Stomach (tissue), 9 donors: Measurements from ENCODE around the gene BAZ2B. TPM values are rescaled to one million over a fixed set of nuclear protein-coding genes. Genes with fewer than 3 reads are reported as not detected.

Source experiments
- DNase-seq, 2 donors: peaks; one replicate each; pipeline versions ENCODE4 v3.0.0 to v3.0.0-alpha.2; 2013 to 2019
- H3K27ac ChIP-seq, 5 donors: fragments of 200-600 bp in 4 of 5; sonication (generic) in 4 of 5; one replicate each; pipeline ENCODE4 v1.5.1; 2013 to 2019; ENCODE audit warnings: mild to moderate bottlenecking in 1 of 5, moderate library complexity in 1 of 5
- H3K27me3 ChIP-seq, 3 donors: fragments of 200-600 bp; sonication (generic); one replicate each; pipeline ENCODE4 v1.5.1; 2017 to 2019; ENCODE audit warnings: mixed run types in 1 of 3
- H3K36me3 ChIP-seq, 4 donors: fragments of 200-600 bp; sonication (generic); 1 replicate in 3 of 4; 2 replicates in 1 of 4; pipeline ENCODE4 v1.5.1; 2016 to 2019
- H3K4me1 ChIP-seq, 4 donors: fragments of 200-600 bp; sonication (generic); one replicate each; pipeline ENCODE4 v1.5.1; 2016 to 2019
- H3K4me3 ChIP-seq, 4 donors: fragments of 200-600 bp; sonication (generic) in 3 of 4; one replicate each; pipeline ENCODE4 v1.5.1; 2016 to 2019; ENCODE audit warnings: mild to moderate bottlenecking in 1 of 4
- H3K9me3 ChIP-seq, 4 donors: fragments of 200-600 bp; sonication (generic); one replicate each; pipeline ENCODE4 v1.5.1; 2016 to 2019
- EP300 ChIP-seq: sonication (generic); formaldehyde crosslinking; IDR thresholded peaks from one replicate; pipeline ENCODE4 v1.6.1; 2017; ENCODE audit warnings: antibody characterized with exemption
- POLR2A ChIP-seq, 4 donors: fragments of 450-650 bp; IDR thresholded peaks; one replicate each; pipeline ENCODE4 v1.6.1; 2016; ENCODE audit warnings: antibody characterized with exemption in 4 of 4, control low read depth in 2 of 4, mild to moderate bottlenecking in 1 of 4, moderate library complexity in 1 of 4
- POLR2AphosphoS5 ChIP-seq, 3 donors: sonication (generic); formaldehyde crosslinking; IDR thresholded peaks; one replicate each; pipeline ENCODE4 v1.6.1; 2016; ENCODE audit warnings: antibody characterized with exemption in 3 of 3
- WGBS, 5 donors: extraction: QIAGEN DNeasy Blood & Tissue Kit in 3 of 5; methylation state at CpG; one replicate each; pipeline versions ENCODE4 v1.1.5 to v1.1.7; 2013 to 2018; 5-methylcytosine and 5-hydroxymethylcytosine counted together
- intact Hi-C: fragments of 100-400 bp; cut with DNase I; formaldehyde crosslinking; loops from one replicate; pipeline ENCODE4 v1.15.1; 2023; ENCODE audit warnings: low total_unique reads
- polyA plus RNA-seq, 3 donors: library from polyadenylated mRNA; stranded (reverse); fragments of 200-250 nt; gene quantifications; one replicate each; pipeline ENCODE4 v1.2.3, GENCODE V29; 2013
- total RNA-seq, 5 donors: library from RNA; depleted of rRNA; stranded (reverse); fragments of >200 nt; gene quantifications; one replicate each; pipeline versions ENCODE4 v1.1.0 to v1.2.3, GENCODE V29; 2014 to 2016
- TF ChIP-seq, protein P1 (sequence below), 7 experiments: fragments of 450-650 bp in 4 of 7; fragments of 200-600 bp in 3 of 7; sonication (generic) in 3 of 7; IDR thresholded peaks; one replicate each; pipeline ENCODE4 v1.5.1; 2016 to 2019; ENCODE audit warnings: antibody characterized with exemption in 7 of 7, control low read depth in 2 of 7, mild to moderate bottlenecking in 1 of 7
- donor health status: healthy with polysubstance abuse.
- donor health status: Bipolar disorder and iron deficiency.
- donor health status: healthy.

The BAZ2B gene
- total and polyA plus RNA-seq, 8 donors, result 7.2 to 245 (median 59.2) TPM

DNA sequence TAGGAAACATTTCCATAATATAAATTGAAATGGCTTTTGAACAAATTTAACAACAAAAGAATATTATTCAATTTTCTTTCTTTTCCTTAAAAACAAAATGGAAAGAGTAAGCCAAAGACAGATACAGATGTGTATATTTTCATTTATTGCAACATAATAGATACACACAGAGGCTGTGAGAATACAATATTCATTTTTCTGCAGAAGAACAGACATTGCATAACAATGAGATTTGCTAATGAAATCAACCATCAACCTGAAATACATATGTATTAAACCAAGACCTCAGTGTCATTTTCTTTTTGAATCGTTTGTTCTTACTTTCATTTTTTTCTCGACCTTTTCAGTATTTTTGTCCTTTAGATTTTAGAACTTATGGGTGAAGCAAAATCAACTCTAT lies 95.1 kb downstream of the BAZ2B start:
- H3K4me1 ChIP-seq, result peaks cover 0 to 25% (median 11%) of the 10 kb centered on the region in 4 donors
- H3K9me3 ChIP-seq, result no peaks in the 10 kb centered on the region
- H3K4me3 ChIP-seq, result no peak overlapping the region
- no peak overlapping the region for H3K27ac ChIP-seq
- DNase-seq, result no peak
- intact Hi-C loops, result no loop called here
- TF ChIP-seq, protein P1, sequence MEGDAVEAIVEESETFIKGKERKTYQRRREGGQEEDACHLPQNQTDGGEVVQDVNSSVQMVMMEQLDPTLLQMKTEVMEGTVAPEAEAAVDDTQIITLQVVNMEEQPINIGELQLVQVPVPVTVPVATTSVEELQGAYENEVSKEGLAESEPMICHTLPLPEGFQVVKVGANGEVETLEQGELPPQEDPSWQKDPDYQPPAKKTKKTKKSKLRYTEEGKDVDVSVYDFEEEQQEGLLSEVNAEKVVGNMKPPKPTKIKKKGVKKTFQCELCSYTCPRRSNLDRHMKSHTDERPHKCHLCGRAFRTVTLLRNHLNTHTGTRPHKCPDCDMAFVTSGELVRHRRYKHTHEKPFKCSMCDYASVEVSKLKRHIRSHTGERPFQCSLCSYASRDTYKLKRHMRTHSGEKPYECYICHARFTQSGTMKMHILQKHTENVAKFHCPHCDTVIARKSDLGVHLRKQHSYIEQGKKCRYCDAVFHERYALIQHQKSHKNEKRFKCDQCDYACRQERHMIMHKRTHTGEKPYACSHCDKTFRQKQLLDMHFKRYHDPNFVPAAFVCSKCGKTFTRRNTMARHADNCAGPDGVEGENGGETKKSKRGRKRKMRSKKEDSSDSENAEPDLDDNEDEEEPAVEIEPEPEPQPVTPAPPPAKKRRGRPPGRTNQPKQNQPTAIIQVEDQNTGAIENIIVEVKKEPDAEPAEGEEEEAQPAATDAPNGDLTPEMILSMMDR (IDR thresholded peaks at IDR 0.05), result no peak
- no peak for TF ChIP-seq EP300
- TF ChIP-seq POLR2AphosphoS5 (IDR thresholded peaks at IDR 0.05), result no peak
- TF ChIP-seq POLR2A (IDR thresholded peaks at IDR 0.05), result no peak
- no peaks in the 10 kb centered on the region for H3K36me3 ChIP-seq
- 72 to 92% (median 85%) methylated on average over 2 of the region's 2 CpGs for WGBS, 5 donors
- no peaks in the 10 kb centered on the region for H3K27me3 ChIP-seq

DNA sequence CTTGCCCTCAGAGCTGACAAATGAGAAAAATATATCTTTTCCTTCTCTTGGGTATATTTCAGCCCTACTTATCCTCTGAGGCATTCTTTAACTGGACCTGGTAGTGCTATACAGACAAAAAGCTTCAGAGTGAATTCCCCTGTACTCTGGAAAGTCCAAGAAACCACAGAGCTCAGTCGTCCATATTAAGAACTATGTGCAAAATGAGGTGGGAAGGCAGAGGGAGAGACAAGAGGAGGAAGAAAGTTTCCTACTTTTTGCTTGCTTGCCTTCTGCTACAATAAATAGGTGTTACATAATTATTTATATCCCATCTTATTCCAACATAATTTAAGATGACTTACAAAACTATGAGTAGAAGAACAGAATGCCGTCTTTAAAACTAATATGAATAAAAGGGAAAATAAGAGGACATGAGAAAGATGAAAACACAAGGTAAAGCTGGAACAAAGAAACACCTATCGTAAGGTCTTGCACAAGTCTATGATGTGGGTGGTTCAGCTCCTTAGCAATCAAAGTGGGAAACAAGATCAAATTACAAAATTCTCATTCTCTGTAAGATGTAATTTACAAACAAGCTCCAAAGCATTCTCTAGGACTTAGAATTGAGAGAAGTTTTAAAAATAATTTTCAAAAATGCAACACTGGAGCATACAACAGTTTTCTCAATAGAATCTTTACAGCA lies 97.9 kb downstream of the BAZ2B start:
- intact Hi-C loops, result no loop called here
- H3K4me3 ChIP-seq, result no peak overlapping the region
- 58 to 66% (median 59%) methylated on average over 3 of the region's 3 CpGs for WGBS, 5 donors
- peak overlapping the region in 2 of 5 donors; percentile 21 to 44 for H3K27ac ChIP-seq
- no peak for TF ChIP-seq POLR2A (IDR thresholded peaks at IDR 0.05)
- TF ChIP-seq EP300, result no peak
- TF ChIP-seq, protein P1 (IDR thresholded peaks at IDR 0.05), result no peak
- TF ChIP-seq POLR2AphosphoS5 (IDR thresholded peaks at IDR 0.05), result no peak
- DNase-seq, result no peak
- no peaks in the 10 kb centered on the region for H3K9me3 ChIP-seq
- no peaks in the 10 kb centered on the region for H3K27me3 ChIP-seq
- no peaks in the 10 kb centered on the region for H3K36me3 ChIP-seq
- H3K4me1 ChIP-seq, result peaks cover 8 to 48% (median 30%) of the 10 kb centered on the region in 4 donors

DNA sequence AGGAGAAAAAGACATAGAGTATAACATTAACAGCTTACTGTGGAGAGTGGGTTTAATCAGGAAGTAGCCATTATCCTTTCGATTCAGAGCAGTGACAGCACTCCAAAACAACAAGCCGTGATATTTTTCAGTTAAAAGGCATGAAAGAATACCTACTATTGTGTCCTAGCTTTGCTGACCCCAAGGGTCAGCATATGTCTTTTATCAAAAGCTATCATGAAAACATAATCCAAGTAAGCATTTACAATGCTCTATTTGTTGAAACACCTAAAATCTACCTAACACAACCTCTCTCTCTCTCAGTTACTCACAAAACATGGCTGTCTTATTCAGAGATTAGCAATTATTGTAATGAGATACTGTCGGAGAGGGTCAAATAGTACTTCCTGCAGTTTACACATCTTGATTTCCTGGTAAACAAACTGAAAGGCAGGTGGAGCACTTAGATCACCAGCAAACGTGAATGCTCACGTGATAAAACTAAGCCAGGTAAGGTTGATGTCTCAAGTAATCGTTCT lies 100.0 kb downstream of the BAZ2B start:
- Histone ChIP-seq H3K36me3 (no peaks in the 10 kb centered on the region), H3K4me3 (peak overlapping the region; percentile 27 to 43 (median 38)), H3K27me3 (no peaks in the 10 kb centered on the region), H3K27ac (peak overlapping the region in 4 of 5 donors; percentile 68 to 83 (median 78)), H3K9me3 (no peaks in the 10 kb centered on the region), H3K4me1 (peaks cover 8 to 66% (median 43%) of the 10 kb centered on the region in 4 donors)
- WGBS, 5 donors, result 1 to 11% (median 5%) methylated on average over 6 of the region's 6 CpGs
- DNase-seq, result peak in 1 of 2 donors; percentile 86
- intact Hi-C loops, result no loop called here
- TF ChIP-seq POLR2AphosphoS5 (IDR thresholded peaks at IDR 0.05) (peak in 2 of 3 donors; percentile 32 to 79), EP300 (no peak)
- TF ChIP-seq, protein P1 (IDR thresholded peaks at IDR 0.05), result peak in 1 of 7 experiments; percentile 21

DNA sequence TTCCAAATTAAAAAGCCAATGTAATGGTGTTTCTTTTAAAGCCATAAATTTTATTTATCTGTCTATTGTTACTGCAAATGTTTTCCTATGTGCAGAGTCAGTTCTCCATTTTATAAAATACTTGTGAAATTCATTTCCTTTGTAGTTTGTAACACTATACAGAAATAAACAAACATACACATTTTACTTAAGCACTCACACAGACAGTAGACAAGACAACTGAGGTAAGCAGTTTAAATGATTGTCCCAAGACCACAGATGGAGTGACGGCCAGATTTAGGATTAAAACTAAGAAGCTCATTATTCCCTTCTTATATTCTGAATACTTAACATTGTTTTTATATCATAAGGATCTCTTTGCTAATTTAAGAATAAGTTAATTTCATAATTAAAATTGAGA lies 100.9 kb downstream of the BAZ2B start:
- Histone ChIP-seq H3K36me3 (no peaks in the 10 kb centered on the region), H3K4me3 (peak overlapping the region in 3 of 4 donors; percentile 27 to 43 (median 37)), H3K9me3 (no peaks in the 10 kb centered on the region), H3K4me1 (peaks cover 8 to 69% (median 45%) of the 10 kb centered on the region in 4 donors), H3K27me3 (no peaks in the 10 kb centered on the region), H3K27ac (peak overlapping the region in 2 of 5 donors; percentile 68 to 83)
- intact Hi-C loops, result no loop called here
- TF ChIP-seq, protein P1 (IDR thresholded peaks at IDR 0.05), result no peak
- no peak for TF ChIP-seq POLR2AphosphoS5 (IDR thresholded peaks at IDR 0.05)
- TF ChIP-seq EP300, result no peak
- no peak for TF ChIP-seq POLR2A (IDR thresholded peaks at IDR 0.05)
- DNase-seq, result no peak
- 55 to 78% (median 66%) methylated on average over 1 of the region's 1 CpG for WGBS, 5 donors
